GM06990 (cell line): ENCODE measurements around the gene TAPBPL.
A peak's percentile ranks its signal among the peaks of the same experiment; 100 is the strongest.

Experiments
- DNase-seq: peaks from one replicate; pipeline ENCODE4 v3.0.0-alpha.2; 2011; ENCODE audit not compliant: insufficient read length; ENCODE audit errors: extremely low read depth
- H3K27me3 ChIP-seq: replicated peaks from 2 replicates; pipeline ENCODE4 v1.6.0; 2011; ENCODE audit warnings: low read length; ENCODE audit not compliant: control insufficient read depth, insufficient read depth
- H3K36me3 ChIP-seq: 2 replicates; pipeline ENCODE4 v1.5.1; 2011; ENCODE audit warnings: low read length; ENCODE audit not compliant: control insufficient read depth, insufficient read depth
- H3K4me3 ChIP-seq: replicated peaks from 2 replicates; pipeline ENCODE4 v1.5.1; 2011; ENCODE audit warnings: low read depth, mild to moderate bottlenecking, control low read depth, low read length
- CTCF ChIP-seq: IDR thresholded peaks from 2 replicates; pipeline ENCODE4 v1.5.1; 2011; ENCODE audit warnings: low read length, control low read depth, mild to moderate bottlenecking, inconsistent platforms; ENCODE audit not compliant: insufficient read depth, poor library complexity, severe bottlenecking

The TAPBPL gene

GRCh38 chr12:6451348-6452244, at the start of gene TAPBPL:
Gene TAPBPL (plus strand): TSS chr12:6452042. CDS start chr12:6452249, 207 bp downstream.
- H3K4me3 ChIP-seq, result peak within 1 kb of the TSS; percentile 74
- no peak for TF ChIP-seq CTCF
- H3K36me3 ChIP-seq, result peaks cover 22% of the 10 kb centered on the region
- DNase-seq, result peak; percentile 76
- H3K27me3 ChIP-seq, result no peaks in the 10 kb centered on the region

GRCh38 chr12:6404390-6404789, 47.5 kb upstream of the TAPBPL start:
- no peak for TF ChIP-seq CTCF
- H3K4me3 ChIP-seq, result no peak overlapping the region
- H3K36me3 ChIP-seq, result no peaks in the 10 kb centered on the region
- no peak for DNase-seq
- H3K27me3 ChIP-seq, result no peaks in the 10 kb centered on the region; the same call in none of the 2 replicates

- Histone ChIP-seq H3K36me3 (no peaks in the 10 kb centered on the region), H3K27me3 (no peaks in the 10 kb centered on the region; the same call in none of the 2 replicates), H3K4me3 (no peak overlapping the region)
- DNase-seq, result no peak
- no peak for TF ChIP-seq CTCF
These were observed 45.9 kb upstream of the TAPBPL start for GRCh38 chr12:6405963-6406362.

- no peaks in the 10 kb centered on the region for H3K36me3 ChIP-seq
- TF ChIP-seq CTCF, result no peak
- no peaks in the 10 kb centered on the region; the same call in none of the 2 replicates for H3K27me3 ChIP-seq
- DNase-seq, result no peak
- no peak overlapping the region for H3K4me3 ChIP-seq
These were observed 44.4 kb upstream of the TAPBPL start for GRCh38 chr12:6407236-6407954.

GRCh38 chr12:6416596-6416995, 35.2 kb upstream of the TAPBPL start:
- Histone ChIP-seq H3K4me3 (no peak overlapping the region), H3K27me3 (no peaks in the 10 kb centered on the region), H3K36me3 (no peaks in the 10 kb centered on the region)
- no peak for TF ChIP-seq CTCF
- no peak for DNase-seq
